Adipocyte (in vitro differentiated cells): Measurements from ENCODE around the gene PLB1.

Source experiments
- DNase-seq: peaks from one replicate; pipeline ENCODE4 v3.0.0-alpha.2; 2015; ENCODE audit warnings: low read depth
- H3K27me3 ChIP-seq: replicated peaks from 2 replicates; pipeline ENCODE4 v1.7.0; 2013; ENCODE audit warnings: mild to moderate bottlenecking, low read length, moderate library complexity; ENCODE audit not compliant: control insufficient read depth, insufficient read depth
- H3K36me3 ChIP-seq: 2 replicates; pipeline ENCODE4 v1.7.0; 2013; ENCODE audit warnings: low read length, mild to moderate bottlenecking, moderate library complexity; ENCODE audit not compliant: control insufficient read depth, insufficient read depth, severe bottlenecking
- H3K4me1 ChIP-seq: 2 replicates; pipeline ENCODE4 v1.7.0; 2013; ENCODE audit warnings: mild to moderate bottlenecking, low read length, moderate library complexity; ENCODE audit not compliant: control insufficient read depth, insufficient read depth
- H3K4me3 ChIP-seq: 2 replicates; pipeline ENCODE4 v1.7.0; 2013; ENCODE audit warnings: mild to moderate bottlenecking, low read length, moderate library complexity
- H3K9ac ChIP-seq: 2 replicates; pipeline ENCODE4 v1.7.0; 2013; ENCODE audit warnings: mild to moderate bottlenecking, low read length, moderate library complexity
- H3K9me3 ChIP-seq: 2 replicates; pipeline ENCODE4 v1.7.0; 2013; ENCODE audit warnings: mild to moderate bottlenecking, low read length, moderate library complexity; ENCODE audit not compliant: control insufficient read depth

Gene PLB1

GRCh38 chr2:28666496-28667184, 170.8 kb downstream of the PLB1 start:
- no peak for DNase-seq
- Histone ChIP-seq H3K9ac (no peak overlapping the region), H3K27me3 (no peaks in the 10 kb centered on the region), H3K9me3 (no peaks in the 10 kb centered on the region), H3K4me1 (peaks cover 42% of the 10 kb centered on the region), H3K36me3 (no peaks in the 10 kb centered on the region), H3K4me3 (no peak overlapping the region)

- H3K4me3 ChIP-seq: no peak overlapping the region
- H3K9ac ChIP-seq: no peak overlapping the region
- H3K27me3 ChIP-seq: no peaks in the 10 kb centered on the region
- H3K4me1 ChIP-seq: peaks cover 36% of the 10 kb centered on the region
- no peak for DNase-seq
- no peaks in the 10 kb centered on the region for H3K36me3 ChIP-seq
- no peaks in the 10 kb centered on the region for H3K9me3 ChIP-seq
Measured at GRCh38 chr2:28667261-28667660, 171.4 kb downstream of the PLB1 start.

GRCh38 chr2:28668106-28668814, 172.4 kb downstream of the PLB1 start:
- Histone ChIP-seq H3K4me1 (peaks cover 26% of the 10 kb centered on the region), H3K4me3 (no peak overlapping the region), H3K27me3 (no peaks in the 10 kb centered on the region), H3K9me3 (peaks cover 4% of the 10 kb centered on the region), H3K36me3 (no peaks in the 10 kb centered on the region), H3K9ac (no peak overlapping the region)
- DNase-seq: no peak

- H3K4me3 ChIP-seq: no peak overlapping the region
- no peak overlapping the region for H3K9ac ChIP-seq
- H3K9me3 ChIP-seq: peaks cover 6% of the 10 kb centered on the region
- peaks cover 20% of the 10 kb centered on the region for H3K4me1 ChIP-seq
- no peaks in the 10 kb centered on the region for H3K36me3 ChIP-seq
- no peak for DNase-seq
- H3K27me3 ChIP-seq: no peaks in the 10 kb centered on the region
Measured at GRCh38 chr2:28668880-28669279, 173.0 kb downstream of the PLB1 start.

GRCh38 chr2:28670856-28671255, 175.0 kb downstream of the PLB1 start:
- H3K4me1 ChIP-seq: peaks cover under 1% of the 10 kb centered on the region
- H3K9ac ChIP-seq: no peak overlapping the region
- peaks cover 6% of the 10 kb centered on the region for H3K9me3 ChIP-seq
- no peak for DNase-seq
- no peak overlapping the region for H3K4me3 ChIP-seq
- H3K27me3 ChIP-seq: no peaks in the 10 kb centered on the region
- H3K36me3 ChIP-seq: no peaks in the 10 kb centered on the region

GRCh38 chr2:28673338-28673737, 177.5 kb downstream of the PLB1 start:
- no peak overlapping the region for H3K4me3 ChIP-seq
- H3K4me1 ChIP-seq: no peaks in the 10 kb centered on the region
- no peaks in the 10 kb centered on the region for H3K36me3 ChIP-seq
- H3K27me3 ChIP-seq: no peaks in the 10 kb centered on the region
- DNase-seq: no peak
- no peak overlapping the region for H3K9ac ChIP-seq
- peaks cover 6% of the 10 kb centered on the region for H3K9me3 ChIP-seq

GRCh38 chr2:28674062-28674712, 178.3 kb downstream of the PLB1 start:
- Histone ChIP-seq H3K9me3 (peaks cover 6% of the 10 kb centered on the region), H3K4me1 (no peaks in the 10 kb centered on the region), H3K27me3 (no peaks in the 10 kb centered on the region), H3K9ac (no peak overlapping the region), H3K4me3 (no peak overlapping the region), H3K36me3 (no peaks in the 10 kb centered on the region)
- peak; percentile 38 for DNase-seq

- DNase-seq: no peak
- Histone ChIP-seq H3K4me1 (no peaks in the 10 kb centered on the region), H3K36me3 (no peaks in the 10 kb centered on the region), H3K4me3 (no peak overlapping the region), H3K9ac (no peak overlapping the region), H3K9me3 (peaks cover 6% of the 10 kb centered on the region), H3K27me3 (no peaks in the 10 kb centered on the region)
Measured at GRCh38 chr2:28674713-28675068, 178.8 kb downstream of the PLB1 start.

GRCh38 chr2:28676152-28676835, 180.4 kb downstream of the PLB1 start:
- DNase-seq: no peak
- Histone ChIP-seq H3K27me3 (no peaks in the 10 kb centered on the region), H3K4me1 (no peaks in the 10 kb centered on the region), H3K9ac (no peak overlapping the region), H3K36me3 (no peaks in the 10 kb centered on the region), H3K9me3 (peaks cover 6% of the 10 kb centered on the region), H3K4me3 (no peak overlapping the region)

- H3K4me1 ChIP-seq: peaks cover 6% of the 10 kb centered on the region
- DNase-seq: no peak
- H3K4me3 ChIP-seq: no peak overlapping the region
Measured at GRCh38 chr2:28678175-28678855, 182.5 kb downstream of the PLB1 start.

GRCh38 chr2:28678944-28679343, 183.1 kb downstream of the PLB1 start:
- no peak overlapping the region for H3K4me3 ChIP-seq
- H3K36me3 ChIP-seq: no peaks in the 10 kb centered on the region
- DNase-seq: no peak
- peaks cover 10% of the 10 kb centered on the region for H3K4me1 ChIP-seq
- H3K27me3 ChIP-seq: no peaks in the 10 kb centered on the region
- no peaks in the 10 kb centered on the region for H3K9me3 ChIP-seq
- H3K9ac ChIP-seq: no peak overlapping the region

More at GRCh38 chr2:28678175-28678855, 182.5 kb downstream of the PLB1 start:
- no peaks in the 10 kb centered on the region for H3K36me3 ChIP-seq
- H3K9ac ChIP-seq: no peak overlapping the region
- H3K9me3 ChIP-seq: peaks cover 2% of the 10 kb centered on the region
- no peaks in the 10 kb centered on the region for H3K27me3 ChIP-seq
